ENCODE measurements around the gene LTN1. TPM values are rescaled to one million over a fixed set of nuclear protein-coding genes. Genes with fewer than 3 reads are reported as not detected.

LTN1 gene
- total and polyA plus RNA-seq, 4 donors, result 4.5 to 46.9 (median 12.0) TPM

DNA sequence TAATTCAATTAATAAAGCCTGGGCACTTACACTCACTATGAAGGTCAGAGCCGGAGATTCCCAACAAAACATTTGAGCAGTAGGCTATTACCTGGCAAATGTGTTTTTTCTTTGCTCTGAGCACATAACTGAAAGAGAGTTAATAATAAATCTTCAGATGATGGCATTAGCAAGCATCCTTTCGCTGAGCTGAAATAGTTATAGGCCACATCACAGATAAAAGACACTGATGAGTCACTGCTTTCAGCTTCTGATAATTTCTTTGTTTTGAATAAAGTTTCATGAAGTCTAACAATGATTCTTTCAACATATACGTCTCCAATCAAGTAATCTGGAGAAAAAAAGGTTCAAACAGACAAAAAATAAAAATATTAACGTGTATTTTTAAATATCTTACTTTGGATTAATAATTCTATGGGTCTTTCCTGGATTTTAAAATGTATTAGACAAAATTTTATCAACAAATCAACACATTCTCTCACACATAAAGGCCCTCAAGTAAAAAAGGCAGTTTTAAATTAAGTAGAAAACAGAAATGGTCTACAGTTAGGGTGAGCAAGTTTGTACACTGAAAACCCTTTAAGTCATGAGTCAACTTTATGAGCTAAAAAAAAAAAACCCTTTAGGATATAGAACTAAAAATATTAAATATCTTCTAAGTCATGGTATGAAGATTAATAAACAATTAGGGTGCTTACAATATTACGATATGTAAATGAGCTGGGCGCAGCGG, 33.1 kb downstream of the LTN1 start:
- Histone ChIP-seq H3K27me3 (ENCODE audit: control insufficient read depth in 3 of 3, insufficient read depth in 3 of 3, low read length in 2 of 3) (no peaks in the 10 kb centered on the region), H3K4me1 (ENCODE audit: control insufficient read depth in 5 of 5, insufficient read depth in 5 of 5, low read length in 5 of 5) (no peaks in the 10 kb centered on the region), H3K4me3 (no peak overlapping the region), H3K36me3 (ENCODE audit: control insufficient read depth in 4 of 4, insufficient read depth in 4 of 4, low read length in 4 of 4) (peaks cover 3 to 41% (median 26%) of the 10 kb centered on the region in 4 donors), H3K9me3 (ENCODE audit: control insufficient read depth in 4 of 4, insufficient read depth in 3 of 4, low read length in 3 of 4) (no peaks in the 10 kb centered on the region), H3K27ac (ENCODE audit: low read depth in 1 of 2, low read length in 1 of 2) (no peak overlapping the region), H3K9ac (ENCODE audit: insufficient read depth in 1 of 2, low read length in 2 of 2) (no peak overlapping the region)
- no peak for DNase-seq
- ATAC-seq (ENCODE audit: insufficient read depth, low FRiP score), result no peak
- TF ChIP-seq, protein P1, sequence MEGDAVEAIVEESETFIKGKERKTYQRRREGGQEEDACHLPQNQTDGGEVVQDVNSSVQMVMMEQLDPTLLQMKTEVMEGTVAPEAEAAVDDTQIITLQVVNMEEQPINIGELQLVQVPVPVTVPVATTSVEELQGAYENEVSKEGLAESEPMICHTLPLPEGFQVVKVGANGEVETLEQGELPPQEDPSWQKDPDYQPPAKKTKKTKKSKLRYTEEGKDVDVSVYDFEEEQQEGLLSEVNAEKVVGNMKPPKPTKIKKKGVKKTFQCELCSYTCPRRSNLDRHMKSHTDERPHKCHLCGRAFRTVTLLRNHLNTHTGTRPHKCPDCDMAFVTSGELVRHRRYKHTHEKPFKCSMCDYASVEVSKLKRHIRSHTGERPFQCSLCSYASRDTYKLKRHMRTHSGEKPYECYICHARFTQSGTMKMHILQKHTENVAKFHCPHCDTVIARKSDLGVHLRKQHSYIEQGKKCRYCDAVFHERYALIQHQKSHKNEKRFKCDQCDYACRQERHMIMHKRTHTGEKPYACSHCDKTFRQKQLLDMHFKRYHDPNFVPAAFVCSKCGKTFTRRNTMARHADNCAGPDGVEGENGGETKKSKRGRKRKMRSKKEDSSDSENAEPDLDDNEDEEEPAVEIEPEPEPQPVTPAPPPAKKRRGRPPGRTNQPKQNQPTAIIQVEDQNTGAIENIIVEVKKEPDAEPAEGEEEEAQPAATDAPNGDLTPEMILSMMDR (IDR thresholded peaks at IDR 0.05; ENCODE audit: control extremely low read depth, extremely low read depth), result no peak
- 93 to 97% methylated on average over 7 of the region's 7 CpGs for WGBS, 2 donors

DNA sequence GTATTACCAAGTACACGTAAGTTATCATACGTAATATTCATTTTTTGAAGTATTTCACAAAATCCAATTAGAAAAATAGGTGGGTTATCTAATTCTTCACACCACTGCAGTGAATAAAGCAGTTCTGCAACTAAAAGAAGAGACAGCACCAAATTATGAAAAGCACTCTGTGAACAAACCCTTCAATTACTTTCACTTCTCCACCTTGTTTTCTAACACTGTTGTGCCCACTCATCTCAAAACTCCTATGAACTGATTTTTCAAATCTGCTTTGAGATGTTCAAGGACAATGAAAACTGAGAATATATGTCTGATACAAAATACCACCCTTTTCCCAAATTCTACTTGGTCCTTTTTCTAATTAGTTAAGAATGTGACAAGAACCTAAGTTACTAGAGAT, 39.4 kb downstream of the LTN1 start:
- Histone ChIP-seq H3K4me1 (ENCODE audit: control insufficient read depth in 5 of 5, insufficient read depth in 5 of 5, low read length in 5 of 5) (no peaks in the 10 kb centered on the region), H3K27ac (ENCODE audit: low read depth in 1 of 2, low read length in 1 of 2) (no peak overlapping the region), H3K9me3 (ENCODE audit: control insufficient read depth in 4 of 4, insufficient read depth in 3 of 4, low read length in 3 of 4) (no peaks in the 10 kb centered on the region), H3K36me3 (ENCODE audit: control insufficient read depth in 4 of 4, insufficient read depth in 4 of 4, low read length in 4 of 4) (peaks cover 10 to 41% (median 20%) of the 10 kb centered on the region in 4 donors), H3K4me3 (no peak overlapping the region), H3K9ac (ENCODE audit: insufficient read depth in 1 of 2, low read length in 2 of 2) (no peak overlapping the region), H3K27me3 (ENCODE audit: control insufficient read depth in 3 of 3, insufficient read depth in 3 of 3, low read length in 2 of 3) (no peaks in the 10 kb centered on the region)
- no peak for ATAC-seq (ENCODE audit: insufficient read depth, low FRiP score)
- 97 to 99% methylated on average over 2 of the region's 2 CpGs for WGBS, 2 donors
- no peak for DNase-seq
- TF ChIP-seq, protein P1 (IDR thresholded peaks at IDR 0.05; ENCODE audit: control extremely low read depth, extremely low read depth), result no peak

DNA sequence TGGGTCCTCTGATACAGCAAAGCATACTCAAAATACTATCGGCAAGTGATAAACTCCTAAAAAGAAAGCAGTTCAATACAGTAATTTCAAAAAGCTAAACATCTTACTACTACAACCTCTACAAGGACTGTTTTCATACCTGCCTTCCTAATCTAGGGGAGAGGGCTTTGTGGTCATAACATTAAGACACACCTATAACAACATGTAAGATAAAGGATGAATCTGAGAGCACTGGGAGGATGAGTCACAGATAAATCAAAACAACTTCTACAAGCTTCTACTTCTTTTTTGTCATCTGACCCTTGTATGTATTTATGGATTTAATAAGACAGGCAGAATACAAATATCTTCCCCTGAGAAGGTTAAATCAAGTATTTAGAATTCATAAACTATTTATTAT, 40.0 kb downstream of the LTN1 start:
- H3K9me3 ChIP-seq (ENCODE audit: control insufficient read depth in 4 of 4, insufficient read depth in 3 of 4, low read length in 3 of 4), result no peaks in the 10 kb centered on the region
- DNase-seq (no peak), ATAC-seq (ENCODE audit: insufficient read depth, low FRiP score) (no peak)
- no peaks in the 10 kb centered on the region for H3K4me1 ChIP-seq (ENCODE audit: control insufficient read depth in 5 of 5, insufficient read depth in 5 of 5, low read length in 5 of 5)
- H3K36me3 ChIP-seq (ENCODE audit: control insufficient read depth in 4 of 4, insufficient read depth in 4 of 4, low read length in 4 of 4), result peaks cover 10 to 40% (median 16%) of the 10 kb centered on the region in 4 donors
- 100% methylated on average over 1 of the region's 1 CpG for WGBS, 2 donors
- no peak overlapping the region for H3K27ac ChIP-seq (ENCODE audit: low read depth in 1 of 2, low read length in 1 of 2)
- TF ChIP-seq, protein P1 (IDR thresholded peaks at IDR 0.05; ENCODE audit: control extremely low read depth, extremely low read depth), result no peak
- no peaks in the 10 kb centered on the region for H3K27me3 ChIP-seq (ENCODE audit: control insufficient read depth in 3 of 3, insufficient read depth in 3 of 3, low read length in 2 of 3)
- no peak overlapping the region for H3K4me3 ChIP-seq
- H3K9ac ChIP-seq (ENCODE audit: insufficient read depth in 1 of 2, low read length in 2 of 2), result no peak overlapping the region

Data from lung (tissue), 12 donors.